Measurements from ENCODE around the gene MAP4.

MAP4 gene

DNA sequence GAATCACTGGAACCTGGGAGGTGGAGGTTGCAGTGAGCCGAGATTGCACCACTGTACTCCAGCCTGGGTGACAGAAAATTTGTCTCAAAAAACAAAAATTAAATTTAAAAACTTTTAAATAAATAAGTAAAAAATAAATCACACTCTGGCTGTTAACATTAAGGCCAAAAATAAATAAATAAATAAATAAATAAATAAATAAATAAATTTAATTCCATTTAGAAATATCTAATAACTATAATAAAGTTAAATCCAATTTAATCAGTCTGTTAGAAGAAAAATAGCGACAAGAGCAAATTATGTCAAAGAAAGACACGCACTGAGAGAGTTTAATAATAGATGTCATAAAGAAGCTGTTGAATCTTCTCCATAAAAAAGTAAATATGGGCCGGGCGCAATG is 13.4 kb downstream of the MAP4 start (continued):
- TF ChIP-seq ZNF311 (tag by site-specific recombination; IDR thresholded peaks at IDR 0.05; ENCODE audit: borderline replicate concordance), result no peak
- TF ChIP-seq ZNF394 (tag by site-specific recombination; IDR thresholded peaks at IDR 0.05; ENCODE audit: borderline replicate concordance), result peak; percentile 92
- no peak for TF ChIP-seq WT1 (tag by site-specific recombination; IDR thresholded peaks at IDR 0.05)
- peak; percentile 33; the same call in 1 of the 2 replicates for TF ChIP-seq ZNF433 (tag by site-specific recombination; IDR thresholded peaks at IDR 0.05; ENCODE audit: low read depth)
- no peak for TF ChIP-seq ZNF350 (tag by site-specific recombination; IDR thresholded peaks at IDR 0.05)
- TF ChIP-seq ZNF202 (tag by site-specific recombination; IDR thresholded peaks at IDR 0.05; ENCODE audit: borderline replicate concordance), result 0 out of 2 replicates have a peak, but pooled peaks have one; percentile 36
- TF ChIP-seq, protein P1, sequence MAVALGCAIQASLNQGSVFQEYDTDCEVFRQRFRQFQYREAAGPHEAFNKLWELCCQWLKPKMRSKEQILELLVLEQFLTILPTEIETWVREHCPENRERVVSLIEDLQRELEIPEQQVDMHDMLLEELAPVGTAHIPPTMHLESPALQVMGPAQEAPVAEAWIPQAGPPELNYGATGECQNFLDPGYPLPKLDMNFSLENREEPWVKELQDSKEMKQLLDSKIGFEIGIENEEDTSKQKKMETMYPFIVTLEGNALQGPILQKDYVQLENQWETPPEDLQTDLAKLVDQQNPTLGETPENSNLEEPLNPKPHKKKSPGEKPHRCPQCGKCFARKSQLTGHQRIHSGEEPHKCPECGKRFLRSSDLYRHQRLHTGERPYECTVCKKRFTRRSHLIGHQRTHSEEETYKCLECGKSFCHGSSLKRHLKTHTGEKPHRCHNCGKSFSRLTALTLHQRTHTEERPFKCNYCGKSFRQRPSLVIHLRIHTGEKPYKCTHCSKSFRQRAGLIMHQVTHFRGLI (tag by site-specific recombination; IDR thresholded peaks at IDR 0.05), result no peak
- TF ChIP-seq ZNF707 (tag by site-specific recombination; IDR thresholded peaks at IDR 0.05), result no peak
- 0 out of 2 replicates have a peak, but pooled peaks have one; percentile 22 for TF ChIP-seq ZNF558 (tag by site-specific recombination; IDR thresholded peaks at IDR 0.05)

DNA sequence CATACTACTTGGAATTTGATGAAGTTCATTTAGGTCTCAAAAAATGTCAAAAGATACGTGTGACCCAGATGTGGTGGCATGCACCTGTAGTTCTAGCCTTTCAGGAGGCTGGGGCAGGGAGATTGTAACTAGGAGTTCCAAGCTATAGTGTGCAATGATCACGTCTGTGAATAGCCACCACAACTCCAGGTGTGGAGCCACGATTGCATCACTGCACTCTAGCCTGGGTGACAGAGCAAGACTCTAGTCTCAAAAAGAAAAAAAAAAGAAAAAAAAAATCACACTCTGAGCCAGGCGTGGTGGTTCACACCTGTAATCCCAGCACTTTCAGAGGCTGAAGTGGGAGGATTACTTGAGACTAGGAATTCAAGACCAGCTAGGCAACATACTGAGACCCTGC is 14.2 kb downstream of the MAP4 start:
- Histone ChIP-seq H3K36me3 (ENCODE audit: control insufficient read depth in 2 of 2, insufficient read depth in 1 of 2, low read length in 2 of 2) (peaks cover 0 to 3% of the 10 kb centered on the region in 2 experiments; a peak in 2 of 3 replicates), H3K4me3 (ENCODE audit: low read depth, low read length) (no peak overlapping the region), H3K27ac (ENCODE audit: extremely low read depth, low read depth, low read length) (no peak overlapping the region), H3K9me3 (ENCODE audit: control insufficient read depth, insufficient read depth, low read depth, low read length) (no peaks in the 10 kb centered on the region), H3K4me1 (ENCODE audit: control insufficient read depth, insufficient read depth, low read length) (no peaks in the 10 kb centered on the region)
- ChIA-PET CTCF (interaction anchor here (0.6 to 1.7 kb wide), 2 partner anchors 12 to 192 kb away, joined by 3 to 5 read pairs; no protein-coding TSS in a partner anchor), POLR2A (interaction anchor here (0.7 kb wide), 1 partner anchor 12 kb away, joined by 3 read pairs; no protein-coding TSS in a partner anchor)
- TF ChIP-seq ZNF18 (tag by site-specific recombination; IDR thresholded peaks at IDR 0.05), result 0 out of 2 replicates have a peak, but pooled peaks have one; percentile 49
- no peak for TF ChIP-seq ZNF391 (tag by site-specific recombination; IDR thresholded peaks at IDR 0.05; ENCODE audit: borderline replicate concordance, low read depth)
- no peak for TF ChIP-seq WT1 (tag by site-specific recombination; IDR thresholded peaks at IDR 0.05)
- TF ChIP-seq ZNF692 (tag by site-specific recombination; IDR thresholded peaks at IDR 0.05), result no peak
- TF ChIP-seq ZNF558 (tag by site-specific recombination; IDR thresholded peaks at IDR 0.05), result no peak
- TF ChIP-seq ZNF76 (tag by site-specific recombination; IDR thresholded peaks at IDR 0.05; ENCODE audit: borderline replicate concordance, low read depth), result no peak
- no peak for TF ChIP-seq ZNF16 (tag by site-specific recombination; IDR thresholded peaks at IDR 0.05; ENCODE audit: low read depth)
- no peak for TF ChIP-seq ZNF146 (tag by site-specific recombination; IDR thresholded peaks at IDR 0.05)

DNA sequence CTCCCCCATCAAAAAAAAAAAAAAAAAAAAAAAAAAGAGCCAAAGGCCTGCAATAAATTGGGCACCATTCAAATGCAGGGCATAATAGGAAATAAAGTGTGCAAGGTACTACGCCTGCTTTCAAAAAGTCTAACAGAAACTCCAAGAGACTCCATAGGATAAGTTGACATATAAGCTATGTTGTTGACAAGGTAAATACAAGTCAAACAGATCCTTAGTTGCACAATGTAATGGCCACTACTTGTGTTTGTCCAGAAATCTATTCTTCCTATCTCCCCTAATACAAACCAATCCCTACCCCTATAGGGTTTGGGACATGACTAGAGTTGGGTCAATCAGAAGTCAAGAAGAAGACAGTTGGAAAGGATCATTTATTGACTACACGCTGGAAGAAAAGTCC is 16.0 kb downstream of the MAP4 start:
- Histone ChIP-seq H3K4me3 (ENCODE audit: low read depth, low read length) (no peak overlapping the region), H3K27ac (ENCODE audit: extremely low read depth, low read depth, low read length) (no peak overlapping the region), H3K4me1 (ENCODE audit: control insufficient read depth, insufficient read depth, low read length) (no peaks in the 10 kb centered on the region), H3K9me3 (ENCODE audit: control insufficient read depth, insufficient read depth, low read depth, low read length) (no peaks in the 10 kb centered on the region), H3K36me3 (ENCODE audit: control insufficient read depth in 2 of 2, insufficient read depth in 1 of 2, low read length in 2 of 2) (peaks cover 0 to 12% of the 10 kb centered on the region in 2 experiments; a peak in 2 of 3 replicates)
- ChIA-PET POLR2A (no interaction called here), CTCF (interaction anchor here (0.7 to 1.7 kb wide), 2 partner anchors 10 to 151 kb away, joined by 3 to 5 read pairs; no protein-coding TSS in a partner anchor)
- TF ChIP-seq ZSCAN16 (tag by site-specific recombination; IDR thresholded peaks at IDR 0.05) (no peak), ZNF580 (tag by site-specific recombination; IDR thresholded peaks at IDR 0.05) (no peak), ZNF404 (tag by site-specific recombination; IDR thresholded peaks at IDR 0.05) (no peak)

All from HEK293 (cell line).